T-cell (primary cell): ENCODE results near the gene CPEB1. TPM values are rescaled to one million over a fixed set of nuclear protein-coding genes. Genes with fewer than 3 reads are reported as not detected.
A peak's percentile ranks its signal among the peaks of the same experiment; 100 is the strongest.
"Not testable (repeated sequence)": the region's sequence is repeated elsewhere in the genome, so short reads cannot be mapped to it uniquely, and the experiment has no call there.

Source experiments
- ATAC-seq, 4 experiments: fragments of 200-7000 bp in 3 of 4; fragments of 150-1000 bp in 1 of 4; cut with Tn5 transposase; replicated peaks in 1 of 4; 1 replicate in 3 of 4; 2 replicates in 1 of 4; pipeline ENCODE4 v1.10.0; 2021; ENCODE audit warnings: moderate library complexity in 3 of 4, mild to moderate bottlenecking in 2 of 4, moderate number of reproducible peaks in 1 of 4
- CTCF ChIA-PET, 2 donors: fragments of 300-600 bp; sonication (Branson Sonifier 250); formaldehyde crosslinking; loops; one replicate each; lab custom pipeline; 2022; ENCODE audit warnings: antibody characterized with exemption in 2 of 2; lab: Charles Lee
- POLR2A ChIA-PET, 2 donors: fragments of 300-600 bp; sonication (Branson Sonifier 250); formaldehyde crosslinking; loops; one replicate each; lab custom pipeline; 2022; ENCODE audit warnings: antibody characterized with exemption in 2 of 2; lab: Charles Lee
- DNase-seq, 35 experiments: peaks; one replicate each; pipeline versions ENCODE4 v3.0.0 to v3.0.0-alpha.2; 2013 to 2023
- H3K27ac ChIP-seq: one replicate; pipeline ENCODE4 v1.5.1; 2013; ENCODE audit warnings: low read length
- H3K27me3 ChIP-seq, 2 experiments: replicated peaks in 1 of 2; 1 replicate in 1 of 2; 2 replicates in 1 of 2; pipeline versions ENCODE4 v1.6.1 to v1.7.0; 2013; ENCODE audit warnings: low read length in 1 of 2, mixed read lengths in 1 of 2; ENCODE audit not compliant: control insufficient read depth in 2 of 2, insufficient read depth in 2 of 2; ENCODE audit errors: extremely low read depth in 1 of 2
- H3K36me3 ChIP-seq, 2 donors: 1 replicate in 1 of 2; 2 replicates in 1 of 2; pipeline versions ENCODE4 v1.6.1 to v1.7.0; 2013; ENCODE audit warnings: low read length in 1 of 2; ENCODE audit not compliant: control insufficient read depth in 2 of 2, insufficient read depth in 1 of 2; ENCODE audit errors: extremely low read depth in 1 of 2
- H3K4me1 ChIP-seq, 2 experiments: 1 replicate in 1 of 2; 2 replicates in 1 of 2; pipeline versions ENCODE4 v1.6.1 to v1.7.0; 2013; ENCODE audit warnings: low read length in 2 of 2, mixed read lengths in 1 of 2; ENCODE audit not compliant: insufficient read depth in 2 of 2, control insufficient read depth in 1 of 2; ENCODE audit errors: extremely low read depth in 1 of 2
- H3K4me3 ChIP-seq, 2 donors: 1 replicate in 1 of 2; 2 replicates in 1 of 2; pipeline versions ENCODE4 v1.5.1 to v1.7.0; 2013; ENCODE audit warnings: mild to moderate bottlenecking in 2 of 2, low read length in 1 of 2, moderate library complexity in 1 of 2; ENCODE audit not compliant: control insufficient read depth in 1 of 2; ENCODE audit errors: extremely low read depth in 1 of 2
- H3K9me3 ChIP-seq: 2 replicates; pipeline ENCODE4 v1.7.0; 2013
- H3K27ac Mint-ChIP-seq, 2 donors: one replicate each; pipeline ENCODE4 v1.8.0; 2020 to 2021; ENCODE audit warnings: mild to moderate bottlenecking in 2 of 2, mixed read lengths in 2 of 2
- H3K27me3 Mint-ChIP-seq, 2 donors: one replicate each; pipeline ENCODE4 v1.8.0; 2021 to 2022; ENCODE audit warnings: mixed read lengths in 2 of 2
- H3K36me3 Mint-ChIP-seq: one replicate; pipeline ENCODE4 v1.8.0; 2021; ENCODE audit warnings: mixed read lengths
- H3K4me1 Mint-ChIP-seq, 3 donors: one replicate each; pipeline ENCODE4 v1.8.0; 2020 to 2022; ENCODE audit warnings: mixed read lengths in 3 of 3, mild to moderate bottlenecking in 1 of 3
- H3K4me3 Mint-ChIP-seq, 3 donors: one replicate each; pipeline ENCODE4 v1.8.0; 2020 to 2022; ENCODE audit warnings: mild to moderate bottlenecking in 3 of 3, mixed read lengths in 3 of 3, moderate library complexity in 3 of 3
- H3K9me3 Mint-ChIP-seq, 3 donors: one replicate each; pipeline ENCODE4 v1.8.0; 2020 to 2022; ENCODE audit warnings: mixed read lengths in 3 of 3
- WGBS: methylation state at CpG from one replicate; pipeline ENCODE4 v1.1.5; 2013; ENCODE audit warnings: missing lambda C conversion rate; ENCODE audit not compliant: insufficient coverage; 5-methylcytosine and 5-hydroxymethylcytosine counted together
- total RNA-seq, 35 experiments: library from RNA in 6 of 35; stranded (reverse) in 6 of 35; fragments of 120-200 nt in 1 of 35; gene quantifications; one replicate each; pipeline versions ENCODE4 v1.2.1 to v1.2.4 and lab custom pipeline; 2013 to 2026

Gene CPEB1
- total RNA-seq, 5 donors from 2014 or later (not counting 1 experiment from before 2014, with no cell fraction given) = 0.33 to 1.3 (median 0.93) TPM

- ATAC-seq (peak; percentile 83 to 91 (median 90)), DNase-seq (peak; percentile 31 to 80 (median 63))
- Histone ChIP-seq H3K27me3 (no peaks in the 10 kb centered on the region), H3K4me3 (peak overlapping the region; percentile 36 to 41), H3K36me3 (peaks cover 7 to 20% of the 10 kb centered on the region in 2 donors), H3K9me3 (no peaks in the 10 kb centered on the region), H3K27ac (no peak overlapping the region), H3K4me1 (peaks cover 0 to 7% of the 10 kb centered on the region in 2 experiments)
- Mint-ChIP-seq H3K4me3 (peak overlapping the region; percentile 39 to 74 (median 65)), H3K36me3 (peaks cover 15% of the 10 kb centered on the region), H3K27ac (peak overlapping the region in 1 of 2 donors; percentile 53), H3K27me3 (no peaks in the 10 kb centered on the region), H3K4me1 (peaks cover 5 to 9% (median 6%) of the 10 kb centered on the region in 3 donors), H3K9me3 (no peaks in the 10 kb centered on the region)
- POLR2A ChIA-PET = interaction anchor here in 1 of 2 donors (1.1 kb wide), 2 partner anchors 10 to 283 kb away, joined by 3 to 5 read pairs; partner anchors contain the start of gene RPS17
- CTCF ChIA-PET = interaction anchor here (0.6 to 2.2 kb wide), 12 partner anchors 8 to 529 kb away, joined by 3 to 17 read pairs (median 4); partner anchors contain the start of genes RPS17 (in 2 of the 2), C15orf40 (in 1 of the 2) and RAMAC (in 1 of the 2)
- 29% methylated on average over 9 of the region's 10 CpGs for WGBS
Observed at GRCh38 chr15:82530606-82531379, 116.4 kb downstream of the CPEB1 start.

- Mint-ChIP-seq H3K4me3 (no peak overlapping the region), H3K4me1 (peaks cover 5 to 9% (median 6%) of the 10 kb centered on the region in 3 donors), H3K27ac (no peak overlapping the region), H3K27me3 (no peaks in the 10 kb centered on the region), H3K36me3 (peaks cover 10% of the 10 kb centered on the region), H3K9me3 (no peaks in the 10 kb centered on the region)
- H3K27ac ChIP-seq = no peak overlapping the region
- ChIA-PET POLR2A (no interaction called here), CTCF (interaction anchor here (0.6 to 2.2 kb wide), 6 partner anchors 10 to 470 kb away, joined by 3 to 17 read pairs (median 6); partner anchors contain the start of gene RPS17 (in 2 of the 2))
- H3K36me3 ChIP-seq = peaks cover 7 to 17% of the 10 kb centered on the region in 2 donors
- no peak overlapping the region for H3K4me3 ChIP-seq
- ATAC-seq (no peak), DNase-seq (no peak)
- WGBS = 86% methylated on average over 1 of the region's 3 CpGs
- H3K27me3 ChIP-seq = no peaks in the 10 kb centered on the region
- peaks cover 0 to 7% of the 10 kb centered on the region in 2 experiments for H3K4me1 ChIP-seq
- no peaks in the 10 kb centered on the region for H3K9me3 ChIP-seq
Observed at GRCh38 chr15:82530006-82530405, 117.2 kb downstream of the CPEB1 start.

- H3K4me1 Mint-ChIP-seq, H3K27me3 Mint-ChIP-seq, H3K27ac ChIP-seq, POLR2A ChIA-PET, H3K36me3 Mint-ChIP-seq, H3K36me3 ChIP-seq, H3K27ac Mint-ChIP-seq, DNase-seq, CTCF ChIA-PET, H3K4me1 ChIP-seq, H3K4me3 ChIP-seq, H3K9me3 Mint-ChIP-seq, ATAC-seq, H3K27me3 ChIP-seq, H3K4me3 Mint-ChIP-seq, H3K9me3 ChIP-seq: not testable (repeated sequence)
- WGBS = no CpG with 5 or more reads among the region's 48 CpGs
Observed at GRCh38 chr15:82513587-82513986, 133.6 kb downstream of the CPEB1 start.

- H3K4me1 ChIP-seq, H3K27ac ChIP-seq, H3K27ac Mint-ChIP-seq, DNase-seq, H3K4me1 Mint-ChIP-seq, H3K36me3 ChIP-seq, H3K4me3 ChIP-seq, H3K4me3 Mint-ChIP-seq, H3K27me3 Mint-ChIP-seq, H3K27me3 ChIP-seq, CTCF ChIA-PET, H3K9me3 Mint-ChIP-seq, ATAC-seq, H3K9me3 ChIP-seq, POLR2A ChIA-PET, H3K36me3 Mint-ChIP-seq: not testable (repeated sequence)
- WGBS = no CpG with 5 or more reads among the region's 4 CpGs
Observed at GRCh38 chr15:82507693-82508092, 139.5 kb downstream of the CPEB1 start.

GRCh38 chr15:82507087-82507486 lies 140.1 kb downstream of the CPEB1 start:
- H3K4me3 Mint-ChIP-seq, H3K4me1 ChIP-seq, H3K36me3 Mint-ChIP-seq, POLR2A ChIA-PET, DNase-seq, H3K9me3 Mint-ChIP-seq, H3K9me3 ChIP-seq, H3K36me3 ChIP-seq, H3K4me1 Mint-ChIP-seq, H3K27ac Mint-ChIP-seq, H3K27ac ChIP-seq, H3K27me3 ChIP-seq, H3K27me3 Mint-ChIP-seq, CTCF ChIA-PET, ATAC-seq, H3K4me3 ChIP-seq: not testable (repeated sequence)
- no CpG with 5 or more reads among the region's 1 CpG for WGBS

GRCh38 chr15:82505842-82506241 lies 141.3 kb downstream of the CPEB1 start:
- POLR2A ChIA-PET, H3K36me3 ChIP-seq, H3K9me3 ChIP-seq, H3K27ac Mint-ChIP-seq, H3K4me3 ChIP-seq, H3K9me3 Mint-ChIP-seq, CTCF ChIA-PET, H3K27me3 ChIP-seq, H3K27me3 Mint-ChIP-seq, H3K27ac ChIP-seq, H3K4me1 Mint-ChIP-seq, H3K4me3 Mint-ChIP-seq, H3K4me1 ChIP-seq, ATAC-seq, H3K36me3 Mint-ChIP-seq, DNase-seq: not testable (repeated sequence)
- WGBS = no CpG with 5 or more reads among the region's 3 CpGs
